Suprapubic skin (tissue), 4 donors: ENCODE data around the gene ATF3. TPM values are rescaled to one million over a fixed set of nuclear protein-coding genes. Genes with fewer than 3 reads are reported as not detected.

Source experiments
- DNase-seq, 2 donors: peaks; one replicate each; pipeline ENCODE4 v3.0.0-alpha.2; 2019; ENCODE audit warnings: low spot score in 2 of 2
- H3K27ac ChIP-seq: fragments of 200-600 bp; sonication (generic); one replicate; pipeline ENCODE4 v1.5.1; 2019
- H3K27me3 ChIP-seq: fragments of 200-600 bp; sonication (generic); one replicate; pipeline ENCODE4 v1.5.1; 2019
- H3K36me3 ChIP-seq: fragments of 200-600 bp; sonication (generic); one replicate; pipeline ENCODE4 v1.5.1; 2019
- H3K4me1 ChIP-seq: fragments of 200-600 bp; sonication (generic); one replicate; pipeline ENCODE4 v1.5.1; 2019
- H3K4me3 ChIP-seq: fragments of 200-600 bp; sonication (generic); one replicate; pipeline ENCODE4 v1.5.1; 2019; ENCODE audit warnings: mild to moderate bottlenecking
- H3K9me3 ChIP-seq: fragments of 200-600 bp; sonication (generic); one replicate; pipeline ENCODE4 v1.5.1; 2019
- CTCF ChIP-seq, 2 donors: fragments of 200-600 bp in 1 of 2; fragments of 450-650 bp in 1 of 2; sonication (generic) in 1 of 2; IDR thresholded peaks; one replicate each; pipeline ENCODE4 v1.5.1; 2016 to 2019; ENCODE audit warnings: antibody characterized with exemption in 2 of 2, mild to moderate bottlenecking in 1 of 2, moderate library complexity in 1 of 2
- EP300 ChIP-seq: sonication (generic); formaldehyde crosslinking; IDR thresholded peaks from one replicate; pipeline ENCODE4 v1.6.1; 2017; ENCODE audit warnings: antibody characterized with exemption
- POLR2A ChIP-seq, 2 donors: fragments of 450-650 bp; IDR thresholded peaks; one replicate each; pipeline ENCODE4 v1.6.1; 2017; ENCODE audit warnings: antibody characterized with exemption in 2 of 2, mild to moderate bottlenecking in 2 of 2, moderate library complexity in 2 of 2
- POLR2AphosphoS5 ChIP-seq, 3 donors: sonication (generic); formaldehyde crosslinking; IDR thresholded peaks; one replicate each; pipeline ENCODE4 v1.6.1; 2017; ENCODE audit warnings: antibody characterized with exemption in 3 of 3
- WGBS: methylation state at CpG from one replicate; pipeline ENCODE4 v1.1.5; 2018; 5-methylcytosine and 5-hydroxymethylcytosine counted together
- total RNA-seq, 4 donors: library from RNA; depleted of rRNA; stranded (reverse); fragments of >200 nt; gene quantifications; one replicate each; pipeline ENCODE4 v1.1.0, GENCODE V29; 2016

The ATF3 gene
- total RNA-seq, 4 donors from 2014 or later, result 43.9 to 151 (median 84.1) TPM

DNA sequence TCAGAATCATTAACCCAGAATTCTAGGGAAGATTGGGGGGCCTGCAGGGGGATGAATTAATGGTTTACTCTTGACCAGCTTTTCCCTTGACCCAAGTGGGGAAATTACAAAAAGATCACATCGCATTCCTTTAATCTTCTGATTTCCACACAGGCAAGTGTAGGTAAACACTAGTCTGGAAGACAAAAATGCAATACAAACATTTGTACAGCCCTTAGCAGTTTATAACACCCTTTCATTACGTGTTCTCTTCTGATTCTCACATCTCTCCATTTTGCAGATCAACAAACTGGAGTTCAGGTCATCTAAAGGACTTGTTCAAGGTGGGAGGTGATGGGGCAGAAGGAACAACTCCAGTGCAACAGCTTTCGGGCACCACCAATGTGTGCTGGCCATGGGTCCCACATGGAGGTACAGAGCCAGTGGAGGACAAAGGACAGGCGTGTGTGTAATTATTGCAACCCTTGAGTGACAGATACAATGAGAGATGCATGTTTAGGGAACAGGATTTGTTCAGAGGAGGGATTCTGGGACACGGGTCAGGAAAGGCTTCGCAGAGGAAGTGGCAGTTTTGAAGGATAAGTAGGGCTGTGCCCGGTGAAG, 20.4 kb downstream of the ATF3 start:
- H3K4me1 ChIP-seq, result no peaks in the 10 kb centered on the region

GRCh38 chr1:212629450-212630157, 21.0 kb downstream of the ATF3 start:
- H3K4me1 ChIP-seq, result no peaks in the 10 kb centered on the region
- H3K9me3 ChIP-seq, result no peaks in the 10 kb centered on the region
- H3K4me3 ChIP-seq, result no peak overlapping the region
- TF ChIP-seq POLR2A (IDR thresholded peaks at IDR 0.05) (no peak), CTCF (IDR thresholded peaks at IDR 0.05) (no peak), POLR2AphosphoS5 (IDR thresholded peaks at IDR 0.05) (no peak), EP300 (no peak)
- H3K36me3 ChIP-seq, result no peaks in the 10 kb centered on the region
- H3K27me3 ChIP-seq, result no peaks in the 10 kb centered on the region
- DNase-seq, result peak; percentile 39 to 60
- 91% methylated on average over 5 of the region's 5 CpGs for WGBS
- no peak overlapping the region for H3K27ac ChIP-seq

More for the DNA sequence above, 20.4 kb downstream of the ATF3 start:
- Histone ChIP-seq H3K27me3 (no peaks in the 10 kb centered on the region), H3K36me3 (no peaks in the 10 kb centered on the region), H3K4me3 (no peak overlapping the region), H3K9me3 (no peaks in the 10 kb centered on the region), H3K27ac (no peak overlapping the region)
- peak; percentile 13 to 28 for DNase-seq
- 94% methylated on average over 7 of the region's 7 CpGs for WGBS
- TF ChIP-seq CTCF (IDR thresholded peaks at IDR 0.05) (no peak), POLR2A (IDR thresholded peaks at IDR 0.05) (no peak), POLR2AphosphoS5 (IDR thresholded peaks at IDR 0.05) (no peak), EP300 (no peak)

- peak; percentile 76 to 85 for DNase-seq
- Histone ChIP-seq H3K4me1 (peaks cover under 1% of the 10 kb centered on the region), H3K36me3 (no peaks in the 10 kb centered on the region), H3K27me3 (no peaks in the 10 kb centered on the region), H3K9me3 (no peaks in the 10 kb centered on the region), H3K27ac (no peak overlapping the region), H3K4me3 (no peak overlapping the region)
- WGBS, result 62% methylated on average over 13 of the region's 16 CpGs
- no peak for TF ChIP-seq EP300
- TF ChIP-seq POLR2AphosphoS5 (IDR thresholded peaks at IDR 0.05), result no peak
- no peak for TF ChIP-seq POLR2A (IDR thresholded peaks at IDR 0.05)
- TF ChIP-seq CTCF (IDR thresholded peaks at IDR 0.05), result peak; percentile 62 to 90
Measured at GRCh38 chr1:212630158-212630900, 21.8 kb downstream of the ATF3 start.

DNA sequence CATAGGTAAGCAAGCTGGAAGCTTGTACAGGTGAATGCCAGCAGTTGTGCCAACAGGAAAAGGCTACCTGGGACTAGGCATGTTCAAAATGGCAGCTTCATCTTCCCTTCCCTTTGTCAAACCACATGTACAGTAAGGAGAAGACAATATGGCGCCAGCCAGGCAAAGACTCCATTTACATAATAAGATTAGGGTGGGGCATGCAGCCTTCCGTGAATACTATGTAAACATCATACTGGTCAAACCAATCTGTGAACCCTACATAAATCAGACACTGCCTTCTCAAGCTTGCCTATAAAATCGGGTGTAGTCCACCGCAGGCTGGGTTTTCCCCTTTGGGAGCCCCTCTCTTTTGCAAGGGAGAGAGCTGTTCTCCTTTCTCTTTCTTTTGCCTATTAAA, 24.6 kb downstream of the ATF3 start:
- no peaks in the 10 kb centered on the region for H3K9me3 ChIP-seq
- no peaks in the 10 kb centered on the region for H3K36me3 ChIP-seq
- WGBS, result 37% methylated on average over 4 of the region's 4 CpGs
- no peak for TF ChIP-seq CTCF (IDR thresholded peaks at IDR 0.05)
- no peak for TF ChIP-seq EP300
- TF ChIP-seq POLR2AphosphoS5 (IDR thresholded peaks at IDR 0.05), result no peak
- TF ChIP-seq POLR2A (IDR thresholded peaks at IDR 0.05), result no peak
- H3K27me3 ChIP-seq, result no peaks in the 10 kb centered on the region
- no peak overlapping the region for H3K4me3 ChIP-seq
- H3K4me1 ChIP-seq, result peaks cover 22% of the 10 kb centered on the region
- no peak overlapping the region for H3K27ac ChIP-seq
- peak in 1 of 2 donors; percentile 21 for DNase-seq

DNA sequence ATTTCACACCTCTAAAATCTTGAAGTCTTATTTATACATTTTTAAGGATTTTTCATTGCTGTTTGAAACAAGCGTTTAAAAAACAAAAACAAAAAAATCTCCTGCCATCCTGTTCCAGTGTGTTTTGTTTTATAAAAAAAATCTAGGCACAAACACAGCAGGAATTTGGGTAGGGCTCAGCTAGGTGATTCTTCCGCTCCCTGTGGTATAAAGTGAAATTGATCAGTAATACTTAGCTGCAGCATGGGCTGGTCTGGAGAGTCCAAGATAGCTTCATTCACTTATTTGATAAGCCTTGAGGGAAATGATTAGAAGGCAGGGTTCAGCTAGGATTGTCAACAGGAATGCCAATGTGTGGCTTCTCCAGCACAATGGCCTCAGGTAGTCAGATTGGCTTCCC, 25.7 kb downstream of the ATF3 start:
- WGBS, result 97% methylated on average over 2 of the region's 2 CpGs

More for the DNA sequence above, 25.7 kb downstream of the ATF3 start:
- Histone ChIP-seq H3K27me3 (no peaks in the 10 kb centered on the region), H3K4me3 (no peak overlapping the region), H3K4me1 (peaks cover 30% of the 10 kb centered on the region), H3K9me3 (no peaks in the 10 kb centered on the region), H3K36me3 (no peaks in the 10 kb centered on the region), H3K27ac (no peak overlapping the region)
- DNase-seq, result peak in 1 of 2 donors; percentile 1
- no peak for TF ChIP-seq EP300
- no peak for TF ChIP-seq CTCF (IDR thresholded peaks at IDR 0.05)
- no peak for TF ChIP-seq POLR2A (IDR thresholded peaks at IDR 0.05)
- TF ChIP-seq POLR2AphosphoS5 (IDR thresholded peaks at IDR 0.05), result no peak
